ENCODE data around the gene PPP4R3A.

GRCh38 chr14:91477388-91477787, 32.7 kb downstream of the PPP4R3A start:
- TF ChIP-seq CTCF (tag by site-specific recombination; IDR thresholded peaks at IDR 0.05): no peak
- no peak for TF ChIP-seq ZNF112 (tag by site-specific recombination; IDR thresholded peaks at IDR 0.05)
- no peak for TF ChIP-seq ZNF2 (tag by site-specific recombination; IDR thresholded peaks at IDR 0.05)
- no peak for TF ChIP-seq ZNF223 (tag by site-specific recombination; IDR thresholded peaks at IDR 0.05)
- no peak for TF ChIP-seq ZNF350 (tag by site-specific recombination; IDR thresholded peaks at IDR 0.05)
